ENCODE data around the gene LZTS2.

DNA sequence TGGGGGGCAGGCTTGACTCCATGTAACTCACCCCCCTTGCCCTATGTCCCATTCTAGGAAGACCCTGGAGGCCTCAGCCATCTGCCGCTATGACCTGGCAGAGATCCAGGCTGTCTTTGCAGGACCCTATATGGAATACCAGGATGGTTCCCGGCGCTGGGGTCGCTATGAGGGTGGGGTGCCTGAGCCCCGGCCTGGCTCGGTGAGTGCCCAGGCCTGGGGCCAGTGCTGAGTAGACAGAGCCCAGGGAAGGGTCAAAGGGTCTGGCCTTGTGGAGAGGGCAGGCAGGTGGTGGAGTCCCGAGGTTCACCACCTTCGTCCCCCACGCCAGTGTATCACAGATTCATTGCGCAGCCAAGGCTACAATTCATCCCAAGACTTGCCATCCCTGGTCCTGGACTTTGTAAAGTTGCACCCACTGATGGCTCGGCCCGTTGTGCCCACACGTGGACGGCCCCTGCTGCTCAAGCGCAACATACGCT lies 19.8 kb upstream of the LZTS2 start:
- TF ChIP-seq, protein P1, sequence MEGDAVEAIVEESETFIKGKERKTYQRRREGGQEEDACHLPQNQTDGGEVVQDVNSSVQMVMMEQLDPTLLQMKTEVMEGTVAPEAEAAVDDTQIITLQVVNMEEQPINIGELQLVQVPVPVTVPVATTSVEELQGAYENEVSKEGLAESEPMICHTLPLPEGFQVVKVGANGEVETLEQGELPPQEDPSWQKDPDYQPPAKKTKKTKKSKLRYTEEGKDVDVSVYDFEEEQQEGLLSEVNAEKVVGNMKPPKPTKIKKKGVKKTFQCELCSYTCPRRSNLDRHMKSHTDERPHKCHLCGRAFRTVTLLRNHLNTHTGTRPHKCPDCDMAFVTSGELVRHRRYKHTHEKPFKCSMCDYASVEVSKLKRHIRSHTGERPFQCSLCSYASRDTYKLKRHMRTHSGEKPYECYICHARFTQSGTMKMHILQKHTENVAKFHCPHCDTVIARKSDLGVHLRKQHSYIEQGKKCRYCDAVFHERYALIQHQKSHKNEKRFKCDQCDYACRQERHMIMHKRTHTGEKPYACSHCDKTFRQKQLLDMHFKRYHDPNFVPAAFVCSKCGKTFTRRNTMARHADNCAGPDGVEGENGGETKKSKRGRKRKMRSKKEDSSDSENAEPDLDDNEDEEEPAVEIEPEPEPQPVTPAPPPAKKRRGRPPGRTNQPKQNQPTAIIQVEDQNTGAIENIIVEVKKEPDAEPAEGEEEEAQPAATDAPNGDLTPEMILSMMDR (conservative IDR thresholded peaks at IDR 0.05): no peak
- TF ChIP-seq ZFX (IDR thresholded peaks at IDR 0.05): no peak
